ENCODE measurements around the gene DENND5B.
A peak's percentile ranks its signal among the peaks of the same experiment; 100 is the strongest.
"Not testable (repeated sequence)": the region's sequence is repeated elsewhere in the genome, so short reads cannot be mapped to it uniquely, and the experiment has no call there.

The DENND5B gene

GRCh38 chr12:31589904-31590641 is 863 bp downstream of the DENND5B start:
- DNase-seq: peak; percentile 99

DNA sequence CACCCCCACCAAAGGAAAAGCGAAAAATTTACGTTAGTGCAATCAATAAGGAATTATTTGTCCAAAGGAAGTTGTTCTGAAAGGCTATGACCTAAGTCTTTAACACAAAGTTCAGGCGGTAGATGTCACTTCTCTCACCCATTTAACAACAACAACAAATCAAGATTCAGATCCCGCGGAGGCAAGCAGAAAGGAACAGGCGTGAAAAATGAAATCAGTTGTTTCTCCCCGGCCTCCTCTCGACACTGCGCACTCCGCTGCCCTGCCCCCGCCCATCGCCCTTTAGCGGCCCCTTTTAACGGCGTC is 1.4 kb downstream of the DENND5B start:
- no peak for DNase-seq

- DNase-seq: peak; percentile 74
Observed at GRCh38 chr12:31588976-31589375, 2.0 kb downstream of the DENND5B start.

GRCh38 chr12:31586728-31587127 is 4.2 kb downstream of the DENND5B start:
- no peak for DNase-seq

DNA sequence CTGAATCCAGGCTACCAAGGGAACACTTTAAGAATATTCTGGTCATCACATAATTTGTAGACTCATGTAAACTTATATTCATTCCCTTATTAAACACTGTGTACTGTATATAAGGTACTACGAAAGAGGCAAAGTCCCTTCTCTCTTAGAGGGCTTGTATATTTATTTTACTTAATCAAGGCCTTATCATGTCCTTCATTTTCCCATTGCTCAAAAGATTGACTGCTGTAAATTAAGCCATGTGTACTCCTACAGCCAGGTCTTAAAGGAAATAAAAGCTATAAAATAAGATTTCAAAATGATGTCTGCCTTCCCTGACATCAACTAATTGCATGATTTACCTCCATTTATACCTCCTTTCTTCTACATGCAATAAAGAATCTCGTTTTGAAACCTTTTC is 5.0 kb downstream of the DENND5B start:
- no peak for DNase-seq

GRCh38 chr12:31585271-31585670 is 5.7 kb downstream of the DENND5B start:
- DNase-seq: no peak

GRCh38 chr12:31584782-31585181 is 6.2 kb downstream of the DENND5B start:
- DNase-seq: peak; percentile 61

- no peak for DNase-seq
Observed at GRCh38 chr12:31583878-31584277, 7.1 kb downstream of the DENND5B start.

- no peak for DNase-seq
Observed at GRCh38 chr12:31582155-31582554, 8.8 kb downstream of the DENND5B start.

DNA sequence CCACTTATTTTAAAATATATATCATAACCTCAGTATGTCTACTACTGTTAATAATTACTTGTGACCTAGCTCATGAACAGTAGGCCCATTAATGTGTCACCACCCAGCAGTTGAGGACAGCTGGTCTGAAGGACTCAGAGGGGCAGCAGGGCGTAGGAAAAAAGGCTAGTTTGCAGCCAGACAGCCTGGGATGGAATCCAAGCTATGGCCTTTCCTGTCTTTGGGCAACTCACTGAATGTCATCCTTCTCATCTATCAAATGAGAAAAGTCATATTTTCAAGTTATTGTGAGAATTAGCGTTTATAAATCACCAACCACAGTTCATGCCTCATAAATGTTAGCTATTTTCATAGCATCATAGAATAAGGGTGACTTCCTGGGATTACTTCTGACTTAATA is 12.3 kb downstream of the DENND5B start:
- peak; percentile 79 for DNase-seq

GRCh38 chr12:31574803-31575575 is 15.9 kb downstream of the DENND5B start:
- DNase-seq: no peak

GRCh38 chr12:31574367-31574766 is 16.6 kb downstream of the DENND5B start:
- DNase-seq: not testable (repeated sequence)

- no peak for DNase-seq
Observed at GRCh38 chr12:31572900-31573600, 17.9 kb downstream of the DENND5B start.

- peak; percentile 69 for DNase-seq
Observed at GRCh38 chr12:31570880-31571279, 20.1 kb downstream of the DENND5B start.

GRCh38 chr12:31569517-31569916 is 21.4 kb downstream of the DENND5B start:
- not testable (repeated sequence) for DNase-seq

DNA sequence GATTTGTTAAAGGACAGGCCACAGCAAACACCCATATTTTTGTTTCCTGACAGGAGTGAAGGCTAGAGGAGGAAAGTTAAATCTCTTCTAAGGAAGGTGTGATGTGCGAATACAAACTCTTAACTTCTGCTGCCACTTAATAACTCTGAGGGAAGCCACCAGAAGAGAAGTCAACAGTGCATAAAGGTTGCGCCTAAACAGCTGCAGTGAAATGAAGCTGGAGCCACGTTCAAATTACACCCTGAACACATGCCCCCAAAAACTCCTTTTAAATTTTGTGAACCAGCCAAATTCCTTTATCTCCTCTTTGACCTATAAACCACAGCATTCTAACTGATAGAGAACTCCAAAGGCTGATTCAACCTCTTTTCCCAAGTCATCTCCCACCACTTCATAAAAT is 22.4 kb downstream of the DENND5B start:
- peak; percentile 63 for DNase-seq

GRCh38 chr12:31567029-31567428 is 23.9 kb downstream of the DENND5B start:
- DNase-seq: no peak

GRCh38 chr12:31566547-31566946 is 24.4 kb downstream of the DENND5B start:
- no peak for DNase-seq

GRCh38 chr12:31562594-31563328 is 28.2 kb downstream of the DENND5B start:
- no peak for DNase-seq

DNA sequence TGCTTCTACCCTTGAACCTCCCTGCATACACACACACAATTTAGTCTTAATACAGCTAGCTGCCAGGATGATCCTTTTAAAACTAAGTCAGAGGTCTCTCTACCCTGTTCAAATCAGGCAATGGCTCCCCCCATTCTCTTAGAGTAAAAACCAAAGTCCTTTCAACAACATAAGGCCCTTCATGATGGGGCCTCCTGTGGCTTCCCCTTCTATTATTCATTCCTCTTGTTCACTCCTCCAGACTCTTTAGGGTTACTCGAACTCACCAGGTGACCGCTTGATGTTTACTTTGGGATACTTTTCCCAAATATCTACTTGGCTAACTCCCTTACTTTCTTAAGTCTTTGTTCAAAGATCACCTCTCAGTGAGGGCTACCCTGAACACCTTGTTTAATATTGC is 30.4 kb downstream of the DENND5B start:
- DNase-seq: no peak

GRCh38 chr12:31558521-31558920 is 32.4 kb downstream of the DENND5B start:
- no peak for DNase-seq

- DNase-seq: no peak
Observed at GRCh38 chr12:31557707-31558106, 33.2 kb downstream of the DENND5B start.

DNA sequence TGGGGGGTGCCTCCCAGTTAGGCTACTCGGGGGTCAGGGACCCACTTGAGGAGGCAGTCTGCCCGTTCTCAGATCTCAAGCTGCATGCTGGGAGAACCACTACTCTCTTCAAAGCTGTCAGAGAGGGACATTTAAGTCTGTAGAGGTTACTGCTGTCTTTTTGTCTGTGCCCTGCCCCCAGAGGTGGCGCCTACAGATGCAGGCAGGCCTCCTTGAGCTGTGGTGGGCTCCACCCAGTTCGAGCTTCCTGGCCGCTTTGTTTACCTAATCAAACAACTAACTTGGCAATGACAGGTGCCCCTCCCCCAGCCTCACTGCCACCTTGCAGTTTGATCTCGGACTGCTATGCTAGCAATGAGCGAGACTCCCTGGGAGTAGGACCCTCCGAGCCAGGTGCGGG is 35.5 kb downstream of the DENND5B start:
- DNase-seq: not testable (repeated sequence)
